HG03064 (cell line): Measurements from ENCODE around the gene HHAT.

Experiments
- ATAC-seq: cut with Tn5 transposase; IDR thresholded peaks from one replicate; pipeline ENCODE4 v1.9.1; 2021; ENCODE audit warnings: low read depth; ENCODE audit not compliant: unreplicated experiment

Gene HHAT

DNA sequence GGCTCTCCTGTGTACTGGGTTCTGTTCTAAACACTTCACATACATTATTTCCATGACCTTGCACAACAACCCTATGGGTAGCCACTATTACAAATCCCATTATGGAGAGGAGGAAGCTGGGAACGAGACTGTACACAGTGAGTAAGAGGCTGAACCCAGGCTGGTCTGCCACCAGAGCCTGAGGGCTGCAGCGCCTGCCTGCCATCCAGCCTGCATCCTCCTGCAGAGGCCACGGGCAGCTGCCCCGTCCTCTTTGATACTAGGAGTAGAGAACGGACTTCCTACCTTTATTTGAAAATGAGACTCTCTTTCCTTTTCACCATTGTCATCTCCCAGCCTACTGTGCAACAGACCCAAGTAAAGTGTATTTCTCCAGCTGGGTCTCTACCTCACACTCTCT, 370.0 kb downstream of the HHAT start:
- ATAC-seq: no peak

GRCh38 chr1:210700083-210700482, 371.4 kb downstream of the HHAT start:
- no peak for ATAC-seq

GRCh38 chr1:210700511-210700910, 371.8 kb downstream of the HHAT start:
- ATAC-seq: no peak

DNA sequence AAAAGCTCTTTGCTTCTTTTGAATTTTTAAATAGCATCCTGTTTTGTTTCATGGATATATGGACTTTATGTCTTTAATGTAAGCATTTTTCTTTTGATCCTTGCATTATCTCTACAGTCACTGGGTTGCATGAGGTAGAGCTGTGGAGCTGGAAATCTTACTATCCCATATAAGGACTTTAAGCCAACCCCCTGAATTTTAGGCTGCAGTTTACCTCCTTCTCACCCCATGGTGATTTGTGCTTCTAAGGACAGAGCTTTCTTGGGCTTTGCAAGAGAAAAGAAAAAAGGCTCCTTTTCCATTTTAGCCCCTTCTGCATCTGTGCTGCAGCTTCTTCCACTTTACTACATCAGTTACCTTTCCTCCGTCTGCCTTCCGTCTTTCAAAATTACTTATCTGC, 373.8 kb downstream of the HHAT start:
- no peak for ATAC-seq

DNA sequence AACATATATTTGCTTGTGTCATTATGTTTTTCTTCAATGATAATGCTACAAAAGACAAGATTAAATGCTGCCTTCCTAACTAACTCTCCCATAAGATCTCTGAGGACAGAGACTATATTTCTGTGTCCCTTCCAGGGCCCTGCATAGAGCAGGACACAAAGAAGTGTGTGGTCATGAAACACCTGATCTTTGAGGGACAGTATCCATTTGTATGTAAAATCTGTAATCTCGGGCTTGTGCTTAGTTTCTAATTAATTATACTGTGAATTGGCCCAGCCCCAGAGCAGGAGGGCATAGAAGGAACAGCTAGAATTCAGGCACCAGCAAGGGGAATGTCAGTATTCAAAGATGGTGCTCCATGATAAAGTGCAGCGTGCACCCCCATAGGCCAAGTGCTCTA, 374.9 kb downstream of the HHAT start:
- no peak for ATAC-seq

- ATAC-seq: no peak
Observed at GRCh38 chr1:210705086-210705485, 376.4 kb downstream of the HHAT start.

GRCh38 chr1:210706246-210706645, 377.5 kb downstream of the HHAT start:
- no peak for ATAC-seq

DNA sequence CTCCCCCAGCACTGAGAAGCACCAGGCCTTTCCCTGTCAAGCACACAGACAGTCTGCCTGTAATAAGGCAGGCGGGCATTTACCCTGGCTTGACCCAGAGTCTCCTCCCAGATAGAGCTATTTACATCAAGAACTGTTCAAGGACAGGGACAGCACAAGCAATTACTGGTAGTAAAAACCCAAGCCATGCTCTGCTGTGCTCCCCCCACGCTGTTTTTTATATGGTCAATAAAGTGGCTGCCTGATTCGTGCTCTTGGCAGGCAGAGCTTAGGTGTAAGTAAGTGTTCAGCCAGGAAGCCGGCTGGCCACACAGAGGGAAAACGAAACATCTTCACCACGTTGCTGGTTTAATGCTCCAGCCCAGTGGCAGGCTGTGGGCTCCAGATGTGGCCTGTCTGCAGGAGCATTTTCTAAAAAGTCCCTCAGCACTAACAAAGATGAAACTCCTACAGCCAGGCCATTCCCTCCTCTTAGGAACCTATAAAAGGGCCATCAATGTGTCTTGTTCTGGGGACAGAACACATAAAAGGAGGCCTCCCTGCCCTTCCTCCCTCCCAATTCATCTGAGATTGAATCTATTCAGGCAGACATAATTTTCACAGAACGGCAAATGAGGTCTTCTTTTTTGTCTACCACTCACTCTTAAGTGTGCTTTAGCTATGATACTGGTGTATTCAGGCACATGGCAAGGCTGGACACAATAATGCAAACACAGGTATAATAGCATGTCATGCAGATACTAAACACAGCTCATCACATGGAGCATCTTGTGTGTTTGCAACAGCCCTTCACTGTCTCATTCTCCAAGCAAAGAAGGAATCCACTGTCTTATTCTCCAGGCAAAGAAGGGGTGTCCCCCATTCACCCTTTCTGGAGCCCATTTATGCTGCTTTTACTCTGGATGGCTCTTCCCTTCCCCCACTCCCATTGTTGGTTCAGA, 378.9 kb downstream of the HHAT start:
- no peak for ATAC-seq

DNA sequence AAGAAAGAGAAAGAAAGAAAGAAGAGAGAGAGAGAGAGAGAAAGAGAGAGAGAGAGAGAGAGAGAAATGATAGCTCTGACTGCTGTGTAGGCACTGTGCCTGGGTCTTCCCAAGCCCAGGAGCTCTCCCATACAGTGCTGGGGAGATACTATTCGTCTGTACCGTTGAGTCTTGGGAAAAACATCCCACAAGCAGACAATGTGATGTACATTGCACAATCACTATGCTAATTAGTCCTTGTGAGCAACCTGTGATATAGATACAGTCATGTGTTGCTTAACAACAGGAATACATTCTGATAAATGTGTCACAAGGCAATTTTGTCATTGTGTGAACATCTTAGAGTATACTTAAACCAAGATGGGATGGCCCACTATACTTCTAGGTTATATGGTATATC, 381.0 kb downstream of the HHAT start:
- no peak for ATAC-seq

GRCh38 chr1:210711825-210712612, 383.3 kb downstream of the HHAT start:
- ATAC-seq: no peak

- no peak for ATAC-seq
Observed at GRCh38 chr1:210715072-210715471, 386.4 kb downstream of the HHAT start.

DNA sequence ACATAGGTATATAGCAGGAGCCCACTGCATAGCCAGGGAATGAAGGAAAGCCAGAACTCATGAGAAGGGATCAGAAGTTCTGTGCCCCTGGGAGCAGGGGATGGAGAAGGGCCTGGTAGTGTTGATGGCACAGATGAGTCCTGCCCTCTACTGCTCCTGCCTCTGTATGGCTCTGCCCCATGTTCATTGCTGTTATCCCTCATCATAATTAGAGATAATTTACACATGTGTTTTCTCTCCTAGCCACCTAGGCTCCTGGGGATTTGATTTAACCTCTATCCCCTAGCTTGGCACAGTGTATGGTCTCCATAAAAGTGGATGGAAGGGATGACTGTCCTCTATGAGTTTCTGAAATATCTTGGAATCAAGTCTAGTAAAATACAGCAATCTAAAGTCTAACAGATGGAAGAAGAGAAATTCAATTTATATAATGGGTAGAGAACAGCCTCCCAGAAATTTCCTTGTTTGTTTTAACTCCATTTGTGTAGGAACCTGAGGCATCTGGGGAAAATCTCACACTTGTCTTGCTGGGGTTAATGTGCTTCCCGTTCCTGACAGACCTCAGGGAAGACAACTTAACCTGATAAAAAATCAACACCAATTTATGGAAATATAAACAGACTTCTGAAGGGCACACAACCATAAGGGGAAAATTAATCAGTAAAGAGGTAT, 393.8 kb downstream of the HHAT start:
- ATAC-seq: no peak

DNA sequence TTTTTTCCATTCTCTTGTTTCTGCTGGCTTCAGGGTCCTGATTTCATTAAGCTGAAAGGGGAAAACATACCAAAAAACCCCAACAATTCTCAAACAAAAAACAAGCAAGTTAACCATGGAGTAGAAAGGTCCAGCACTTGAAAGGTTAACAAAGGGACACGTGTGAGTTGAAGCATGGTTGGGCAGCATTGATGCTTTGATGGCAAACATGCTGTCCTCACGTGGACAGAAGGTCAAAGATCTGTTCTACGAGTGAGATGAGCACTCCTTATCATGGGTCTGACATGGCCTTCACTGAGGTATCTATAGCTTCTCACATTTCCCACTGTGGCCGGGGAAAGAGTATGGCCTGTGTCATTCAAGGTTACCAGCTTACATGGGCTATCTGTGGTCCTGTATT, 394.9 kb downstream of the HHAT start:
- ATAC-seq: no peak

DNA sequence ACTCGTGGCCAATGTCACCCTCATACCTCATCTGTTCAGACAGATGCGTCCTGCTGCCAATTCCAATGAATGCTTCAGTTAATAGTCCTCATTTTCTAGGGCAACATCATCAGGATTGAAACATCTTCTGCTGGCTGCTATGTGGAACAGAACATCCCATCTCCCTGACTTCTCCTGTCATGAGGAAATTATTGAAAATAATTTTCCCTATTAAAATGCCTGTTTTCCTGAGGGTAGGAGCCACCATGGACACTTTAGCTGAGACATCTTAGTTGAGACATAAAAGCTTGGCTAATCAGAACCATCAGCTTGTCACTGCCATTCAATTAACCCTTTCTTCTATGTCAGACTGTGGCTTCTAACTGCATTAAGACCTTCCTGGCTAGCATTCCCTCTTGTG, 396.1 kb downstream of the HHAT start:
- no peak for ATAC-seq
